NCI-H146 (cell line): Measurements from ENCODE around the gene C3orf33.

Experiments used
- DNase-seq: peaks from one replicate; lab custom pipeline; 2025; lab: John Stamatoyannopoulos, UW

Gene C3orf33

DNA sequence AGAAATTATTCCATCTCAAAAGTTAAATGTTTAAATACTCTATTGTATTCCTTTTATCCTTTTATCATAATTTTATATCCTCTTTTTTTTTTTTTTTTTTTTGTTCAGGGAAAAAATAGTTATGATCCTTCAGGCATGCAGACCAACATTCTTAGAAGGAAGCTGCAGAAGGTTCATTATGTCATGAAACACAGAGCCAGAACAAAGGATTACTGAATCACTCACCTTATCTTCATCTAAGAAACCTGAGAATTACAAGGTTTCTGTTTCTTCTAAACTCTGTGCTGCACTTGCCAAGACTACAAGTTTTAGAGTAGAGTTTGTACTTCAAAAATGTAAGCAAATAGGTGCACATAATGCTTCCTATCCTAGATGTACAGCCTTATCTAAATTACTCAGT is 64.5 kb downstream of the C3orf33 start:
- no peak for DNase-seq

GRCh38 chr3:155741101-155741500 is 65.0 kb downstream of the C3orf33 start:
- DNase-seq, result no peak

GRCh38 chr3:155739154-155739553 is 66.9 kb downstream of the C3orf33 start:
- DNase-seq, result peak; percentile 14

GRCh38 chr3:155738580-155739076 is 67.5 kb downstream of the C3orf33 start:
- no peak for DNase-seq

DNA sequence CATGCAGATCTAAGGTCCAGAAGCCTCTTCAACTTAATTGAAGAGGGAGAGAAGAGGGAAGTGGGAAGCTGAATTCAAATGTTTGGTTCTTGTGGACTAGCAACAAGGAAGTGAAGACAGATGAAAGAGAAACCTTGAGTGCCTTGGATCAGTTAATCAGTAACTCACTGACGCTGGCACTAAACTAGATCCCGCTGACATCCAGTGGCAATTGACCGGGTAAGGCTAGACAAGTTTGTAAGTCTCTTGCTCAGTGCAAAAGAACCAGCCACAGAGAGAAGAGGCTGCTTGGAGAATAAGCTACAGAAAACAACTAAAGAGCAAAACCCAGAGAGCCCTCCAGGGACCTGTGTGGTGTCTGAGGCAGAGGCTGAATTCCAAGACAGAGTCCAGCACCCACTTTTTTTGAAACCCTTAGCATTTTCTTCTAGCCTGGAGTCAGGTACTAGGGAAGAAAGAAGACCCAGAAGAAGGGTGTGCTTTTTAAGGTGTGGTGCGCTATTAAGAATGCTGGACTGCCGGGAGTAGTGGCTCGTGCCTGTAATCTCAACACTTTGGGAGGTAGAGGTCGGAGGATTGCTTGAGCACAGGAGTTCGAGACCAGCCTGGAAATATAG is 68.1 kb downstream of the C3orf33 start:
- DNase-seq, result no peak

GRCh38 chr3:155736381-155736780 is 69.7 kb downstream of the C3orf33 start:
- no peak for DNase-seq

DNA sequence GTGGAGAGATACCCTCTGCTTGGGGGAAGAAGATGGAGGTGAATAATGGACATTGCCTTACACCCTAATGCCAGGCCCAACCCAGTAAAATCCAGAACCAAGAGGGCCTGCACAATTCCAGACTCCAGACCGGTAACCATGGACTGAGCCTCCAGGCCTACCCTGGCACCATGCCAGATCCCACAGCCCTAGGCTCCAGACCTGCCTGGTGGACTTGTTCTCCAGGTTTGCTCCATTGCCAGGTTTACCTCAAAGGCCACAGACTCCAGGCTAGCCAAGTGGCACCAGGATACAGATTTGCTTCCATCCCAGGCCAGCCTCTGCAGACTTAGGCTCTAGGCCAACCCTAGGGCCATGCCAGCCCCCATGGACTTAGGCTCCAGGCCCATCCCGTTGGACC is 75.2 kb downstream of the C3orf33 start:
- no peak for DNase-seq

GRCh38 chr3:155727836-155728235 is 78.2 kb downstream of the C3orf33 start:
- no peak for DNase-seq

DNA sequence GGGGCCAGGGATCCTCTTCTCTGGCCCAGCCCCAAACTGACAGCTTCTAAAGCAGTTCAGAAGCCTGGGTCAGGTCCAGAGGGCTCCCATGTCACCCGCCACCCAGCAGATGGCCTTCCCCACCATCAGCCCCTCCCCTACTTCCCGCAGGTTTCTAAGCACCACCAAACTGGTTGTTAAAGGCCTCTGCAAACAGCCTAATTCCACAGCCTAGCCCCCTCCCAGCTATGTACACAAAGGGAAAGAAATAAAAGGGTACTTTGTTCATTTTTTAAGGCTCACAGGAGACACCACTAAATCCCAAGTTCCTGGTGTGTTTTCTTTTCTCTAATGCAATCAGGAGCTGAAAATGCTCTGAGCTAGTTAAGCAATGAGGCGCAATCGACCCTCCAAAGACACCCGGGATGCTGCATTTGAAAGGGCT is 91.8 kb downstream of the C3orf33 start:
- peak; percentile 80 for DNase-seq
